GM23338 (cell line): Measurements from ENCODE around the gene UCP3. TPM values are rescaled to one million over a fixed set of nuclear protein-coding genes. Genes with fewer than 3 reads are reported as not detected.

ENCODE experiments used
- ATAC-seq: fragments of 200-7000 bp; cut with Tn5 transposase; 3 replicates; pipeline ENCODE4 v1.9.1; 2020
- DNase-seq: peaks from one replicate; pipeline ENCODE4 v3.0.0-alpha.2; 2015; ENCODE audit warnings: low spot score
- H2AFZ ChIP-seq: fragments of 200-600 bp; sonication (generic); 2 replicates; pipeline ENCODE4 v1.8.0; 2016; ENCODE audit warnings: antibody characterized with exemption, mild to moderate bottlenecking, moderate library complexity
- H3F3A ChIP-seq: fragments of 200-600 bp; sonication (generic); replicated peaks from 2 replicates; pipeline ENCODE4 v1.8.0; 2017; ENCODE audit warnings: antibody characterized with exemption, mixed run types, low read depth
- H3K27ac ChIP-seq: fragments of 200-600 bp; sonication (generic); 2 replicates; pipeline ENCODE4 v1.6.1; 2016; ENCODE audit warnings: low read depth
- H3K27me3 ChIP-seq: fragments of 200-600 bp; sonication (generic); 2 replicates; pipeline ENCODE4 v1.8.0; 2016; ENCODE audit warnings: mild to moderate bottlenecking, mixed run types, moderate library complexity; ENCODE audit not compliant: insufficient read depth
- H3K36me3 ChIP-seq: fragments of 200-600 bp; sonication (generic); 2 replicates; pipeline ENCODE4 v1.8.0; 2016; ENCODE audit warnings: mild to moderate bottlenecking; ENCODE audit not compliant: insufficient read depth
- H3K4me1 ChIP-seq: fragments of 200-600 bp; sonication (generic); 2 replicates; pipeline ENCODE4 v1.8.0; 2016; ENCODE audit warnings: mild to moderate bottlenecking, moderate library complexity; ENCODE audit not compliant: insufficient read depth
- H3K4me2 ChIP-seq: fragments of 200-600 bp; sonication (generic); 2 replicates; pipeline ENCODE4 v1.7.1; 2017; ENCODE audit warnings: mixed run types
- H3K4me3 ChIP-seq: fragments of 200-600 bp; sonication (generic); 2 replicates; pipeline ENCODE4 v1.6.1; 2016; ENCODE audit warnings: mixed run types
- H3K79me2 ChIP-seq: fragments of 200-600 bp; sonication (generic); replicated peaks from 2 replicates; pipeline ENCODE4 v1.8.0; 2017; ENCODE audit warnings: mild to moderate bottlenecking; ENCODE audit not compliant: insufficient read depth
- H3K9me2 ChIP-seq: fragments of 200-600 bp; sonication (generic); 2 replicates; pipeline ENCODE4 v1.8.0; 2017; ENCODE audit not compliant: insufficient read depth
- H4K20me1 ChIP-seq: fragments of 200-600 bp; sonication (generic); replicated peaks from 2 replicates; pipeline ENCODE4 v1.8.0; 2017; ENCODE audit warnings: mild to moderate bottlenecking; ENCODE audit not compliant: insufficient read depth
- H3K27ac Mint-ChIP-seq: 2 replicates; pipeline ENCODE4 v1.8.0; 2020; ENCODE audit warnings: inconsistent platforms, mild to moderate bottlenecking, moderate library complexity, mixed read lengths
- H3K27me3 Mint-ChIP-seq: 3 replicates; pipeline ENCODE4 v1.8.0; 2022; ENCODE audit warnings: low read depth, mild to moderate bottlenecking, moderate library complexity, mixed read lengths, inconsistent platforms; ENCODE audit not compliant: insufficient read depth, poor library complexity
- H3K36me3 Mint-ChIP-seq: 3 replicates; pipeline ENCODE4 v1.8.0; 2021; ENCODE audit warnings: low read depth, mild to moderate bottlenecking, inconsistent platforms, moderate library complexity, mixed read lengths
- H3K4me1 Mint-ChIP-seq: 3 replicates; pipeline ENCODE4 v1.8.0; 2020; ENCODE audit warnings: mild to moderate bottlenecking, inconsistent platforms, mixed read lengths
- H3K4me3 Mint-ChIP-seq: 3 replicates; pipeline ENCODE4 v1.8.0; 2021; ENCODE audit warnings: moderate library complexity, mild to moderate bottlenecking, inconsistent platforms, mixed read lengths
- H3K9me3 Mint-ChIP-seq: 3 replicates; pipeline ENCODE4 v1.8.0; 2020; ENCODE audit warnings: moderate library complexity, mild to moderate bottlenecking, inconsistent platforms, mixed read lengths
- CREB1 ChIP-seq: fragments of 250-450 bp; sonication (Bioruptor Pico); IDR thresholded peaks from 2 replicates; pipeline ENCODE4 v1.5.0; 2020; ENCODE audit warnings: low read depth, mild to moderate bottlenecking, moderate library complexity
- CTCF ChIP-seq, 2 experiments: fragments of 200-600 bp in 1 of 2; sonication (generic) in 1 of 2; conservative IDR thresholded peaks; 2 replicates each; pipeline versions ENCODE4 v1.5.1 to v1.6.1; 2016 to 2017; ENCODE audit warnings: antibody characterized with exemption in 2 of 2, low read depth in 2 of 2, mild to moderate bottlenecking in 2 of 2, moderate library complexity in 1 of 2
- ETS1 ChIP-seq: IDR thresholded peaks from 2 replicates; pipeline ENCODE4 v1.6.1; 2016; ENCODE audit warnings: antibody characterized with exemption
- EZH2 ChIP-seq: fragments of 200-600 bp; sonication (generic); IDR thresholded peaks from one replicate; pipeline ENCODE4 v1.8.0; 2017; ENCODE audit warnings: antibody characterized with exemption, mild to moderate bottlenecking, low read depth; ENCODE audit not compliant: unreplicated experiment
- EZH2phosphoT487 ChIP-seq: fragments of 200-600 bp; sonication (generic); IDR thresholded peaks from one replicate; pipeline ENCODE4 v1.8.1; 2018; ENCODE audit warnings: antibody characterized with exemption; ENCODE audit not compliant: unreplicated experiment
- JUNB ChIP-seq: IDR thresholded peaks from one replicate; pipeline ENCODE4 v1.6.1; 2016; ENCODE audit warnings: antibody characterized with exemption; ENCODE audit not compliant: unreplicated experiment
- NANOG ChIP-seq: IDR thresholded peaks from 2 replicates; pipeline ENCODE4 v1.6.1; 2016; ENCODE audit warnings: antibody characterized with exemption, borderline replicate concordance
- POLR2AphosphoS5 ChIP-seq: IDR thresholded peaks from 2 replicates; pipeline ENCODE4 v1.6.1; 2016; ENCODE audit warnings: antibody characterized with exemption, low read depth
- REST ChIP-seq: IDR thresholded peaks from one replicate; pipeline ENCODE4 v1.6.1; 2018; ENCODE audit warnings: antibody characterized with exemption; ENCODE audit not compliant: unreplicated experiment
- STAT1 ChIP-seq: IDR thresholded peaks from one replicate; pipeline ENCODE4 v1.6.1; 2016; ENCODE audit warnings: antibody characterized with exemption; ENCODE audit not compliant: unreplicated experiment
- ZNF114 ChIP-seq: fragments of 250-450 bp; sonication (Bioruptor Pico); IDR thresholded peaks from 2 replicates; pipeline ENCODE4 v1.5.0; 2020; ENCODE audit warnings: mild to moderate bottlenecking, moderate library complexity
- ZNF331 ChIP-seq: fragments of 250-450 bp; sonication (Bioruptor Pico); IDR thresholded peaks from 2 replicates; pipeline ENCODE4 v1.5.0; 2020; ENCODE audit warnings: low read depth, mild to moderate bottlenecking, moderate library complexity
- ZNF462 ChIP-seq: fragments of 250-450 bp; sonication (Bioruptor Pico); IDR thresholded peaks from 2 replicates; pipeline ENCODE4 v1.5.0; 2020; ENCODE audit warnings: mild to moderate bottlenecking, moderate library complexity
- polyA plus RNA-seq: library from polyadenylated mRNA; unstranded; fragments of >200 nt; fragmentation: Nextera tagmentation; extraction: Ambion mirVana; gene quantifications from 2 replicates; pipeline ENCODE4 v1.2.1, GENCODE V29; 2016
- total RNA-seq: library from RNA; depleted of rRNA; stranded (reverse); fragments of >200 nt; shearing (Covaris generic); gene quantifications from 2 replicates; pipeline ENCODE4 v1.2.3, GENCODE V29; 2014

Gene UCP3
- total and polyA plus RNA-seq, 2 experiments from 2014 or later = 0.21 to 0.40 TPM

GRCh38 chr11:73997120-73997770, 11.6 kb downstream of the UCP3 start:
- Histone ChIP-seq H2AFZ (no peak overlapping the region), H3K79me2 (no peaks in the 10 kb centered on the region), H3K36me3 (no peaks in the 10 kb centered on the region), H4K20me1 (no peaks in the 10 kb centered on the region), H3K4me2 (no peak overlapping the region), H3K9me2 (no peaks in the 10 kb centered on the region), H3K27ac (no peak overlapping the region), H3K27me3 (no peaks in the 10 kb centered on the region), H3K4me1 (no peaks in the 10 kb centered on the region; the same call in 1 of the 2 replicates), H3F3A (no peaks in the 10 kb centered on the region), H3K4me3 (no peak overlapping the region)
- Mint-ChIP-seq H3K27ac (no peak overlapping the region), H3K4me3 (no peak overlapping the region), H3K27me3 (peaks cover 2% of the 10 kb centered on the region), H3K4me1 (peaks cover 13% of the 10 kb centered on the region; the same call in 2 of the 3 replicates), H3K36me3 (no peaks in the 10 kb centered on the region), H3K9me3 (no peaks in the 10 kb centered on the region)
- DNase-seq (no peak), ATAC-seq (no peak)
- TF ChIP-seq JUNB = no peak
- no peak for TF ChIP-seq ZNF331 (CRISPR knock-in tag)
- no peak for TF ChIP-seq ETS1
- TF ChIP-seq EZH2phosphoT487 = no peak
- no peak for TF ChIP-seq REST
- no peak for TF ChIP-seq POLR2AphosphoS5
- no peak for TF ChIP-seq ZNF462 (CRISPR knock-in tag)
- no peak for TF ChIP-seq ZNF114 (CRISPR knock-in tag)
- no peak for TF ChIP-seq CREB1
- TF ChIP-seq STAT1 = no peak
- no peak for TF ChIP-seq NANOG
- no peak for TF ChIP-seq CTCF (conservative IDR thresholded peaks at IDR 0.05; ENCODE audit: low read depth in 2 of 2)
- TF ChIP-seq EZH2 = no peak
